ENCODE results near the gene RRAS. TPM values are rescaled to one million over a fixed set of nuclear protein-coding genes. Genes with fewer than 3 reads are reported as not detected.

Gene RRAS
- 18.1 and 18.3 TPM in 2 replicates for total RNA-seq

GRCh38 chr19:49640113-49640898, at the start of gene RRAS:
Gene RRAS, minus strand, starts transcription at chr19:49640143. Its CDS starts 45 bp downstream, at chr19:49640098.
- DNase-seq (ENCODE audit: low read depth in 2 of 2) = peak; percentile 99 to 100

DNA sequence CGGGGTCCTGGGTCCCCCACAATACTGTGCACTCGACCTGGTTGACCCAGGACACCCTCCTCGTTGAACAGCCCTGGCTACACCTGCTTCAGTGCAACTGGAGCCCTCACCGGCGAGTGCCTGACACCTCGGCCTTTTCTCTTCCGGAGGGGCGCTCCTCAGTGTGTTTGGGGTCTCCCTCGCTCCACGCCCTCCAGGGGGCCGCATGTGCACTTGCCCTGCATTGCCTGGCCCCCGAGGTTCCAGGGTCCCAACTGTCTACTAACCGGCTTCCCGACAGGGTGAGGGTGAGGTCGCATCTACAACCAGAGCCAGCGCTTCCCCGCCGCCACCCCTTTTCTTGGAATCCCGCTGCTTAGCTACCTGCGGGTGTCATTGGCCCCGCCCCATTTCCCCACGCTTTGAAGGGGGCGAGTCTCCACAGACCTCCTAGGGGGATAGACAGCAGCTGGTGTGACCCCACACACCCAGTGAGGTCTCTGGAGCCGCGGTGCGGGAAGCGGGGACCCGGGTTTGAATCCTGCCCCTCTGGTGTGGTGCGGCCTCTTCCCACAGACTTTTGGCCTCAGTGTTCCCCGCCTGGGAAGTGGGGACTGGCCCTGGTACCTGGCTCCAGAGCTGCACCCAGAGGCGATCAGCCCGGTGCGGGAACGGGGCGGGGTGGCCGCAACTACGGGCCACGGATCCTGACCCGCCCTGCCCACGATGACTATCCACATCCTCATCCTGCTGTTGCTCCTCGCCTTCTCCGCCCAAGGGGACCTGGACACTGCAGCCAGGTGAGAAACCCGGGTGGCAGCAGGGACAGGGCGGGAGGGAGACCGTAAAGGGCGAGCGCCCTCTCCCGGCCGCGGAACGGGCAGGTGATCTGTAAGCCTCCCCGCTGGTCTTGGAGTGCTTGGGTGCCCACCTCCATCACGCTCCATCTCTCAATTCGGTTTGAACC, 49.5 kb upstream of the RRAS start, which contains the start of gene ADM5:
TSS of gene ADM5 (plus strand) at position 462 of the 946 bp plus-strand sequence. CDS start at position 706, 244 bp downstream.
- peak; percentile 39 to 49 for DNase-seq (ENCODE audit: low read depth in 2 of 2)

- peak in 1 of 2 donors; percentile 20 for DNase-seq (ENCODE audit: low read depth in 2 of 2)
Measured at GRCh38 chr19:49688531-49689132, 48.7 kb upstream of the RRAS start.

DNA sequence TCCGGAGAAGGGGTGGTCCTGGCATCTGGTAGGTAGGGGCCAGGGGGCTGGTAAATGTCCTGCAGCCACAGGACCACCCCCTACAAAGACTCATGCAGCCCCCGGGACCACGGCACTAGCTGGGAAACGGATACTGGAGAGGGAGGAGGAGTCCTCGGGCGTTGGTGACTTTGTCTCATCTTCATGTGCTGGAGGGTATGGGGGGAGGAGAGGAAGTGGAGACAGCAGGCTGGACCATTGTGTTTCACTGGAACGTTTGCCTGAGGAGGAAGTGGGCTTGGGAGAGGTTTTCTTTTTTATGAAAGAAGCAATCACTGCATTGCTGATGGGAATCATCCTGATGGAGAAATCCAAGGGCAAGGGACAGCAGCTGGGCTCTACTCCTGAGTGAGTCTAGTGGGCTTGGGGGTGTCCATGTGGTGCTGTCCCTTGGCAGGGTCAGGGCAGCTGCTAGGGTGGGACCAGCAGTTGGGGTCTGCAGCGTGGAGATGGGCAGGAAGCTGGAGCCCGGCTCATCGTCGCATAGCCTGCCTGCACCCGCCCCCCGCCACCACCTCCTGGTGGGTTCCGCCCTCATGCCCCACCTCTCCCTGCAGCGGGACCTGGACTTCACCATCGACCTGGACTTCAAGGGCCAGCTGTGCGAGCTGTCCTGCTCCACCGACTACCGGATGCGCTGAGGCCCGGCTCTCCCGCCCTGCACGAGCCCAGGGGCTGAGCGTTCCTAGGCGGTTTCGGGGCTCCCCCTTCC, 47.8 kb upstream of the RRAS start:
- DNase-seq (ENCODE audit: low read depth in 2 of 2) = peak; percentile 49 to 73

GRCh38 chr19:49687150-49687549, 47.2 kb upstream of the RRAS start:
- no peak for DNase-seq (ENCODE audit: low read depth in 2 of 2)

DNA sequence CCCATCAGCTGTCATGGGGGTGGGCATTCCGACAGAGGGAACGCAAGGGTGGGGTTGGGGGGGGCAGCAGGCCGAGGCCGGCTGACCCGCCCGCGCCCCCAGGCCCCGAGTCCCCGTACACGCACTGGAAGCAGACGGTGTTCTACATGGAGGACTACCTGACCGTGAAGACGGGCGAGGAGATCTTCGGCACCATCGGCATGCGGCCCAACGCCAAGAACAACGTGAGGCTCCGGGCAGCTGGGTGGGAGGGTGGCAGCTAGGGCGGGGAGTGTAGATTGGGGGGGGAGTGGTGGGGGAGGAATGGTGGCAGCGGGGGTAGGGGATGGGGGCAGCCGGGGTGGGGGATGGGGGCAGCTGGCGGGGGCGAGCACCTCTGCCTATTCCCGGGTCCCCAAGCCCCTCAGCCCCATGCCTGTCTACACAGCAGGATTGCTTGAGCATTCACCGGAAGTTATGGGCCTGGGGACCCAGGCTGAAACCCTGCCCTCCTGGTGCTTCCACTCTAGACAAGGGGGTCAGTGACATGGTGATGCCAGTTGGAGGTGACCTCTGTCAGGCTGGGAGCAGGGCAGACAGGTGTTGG, 46.7 kb upstream of the RRAS start:
- no peak for DNase-seq (ENCODE audit: low read depth in 2 of 2)

DNA sequence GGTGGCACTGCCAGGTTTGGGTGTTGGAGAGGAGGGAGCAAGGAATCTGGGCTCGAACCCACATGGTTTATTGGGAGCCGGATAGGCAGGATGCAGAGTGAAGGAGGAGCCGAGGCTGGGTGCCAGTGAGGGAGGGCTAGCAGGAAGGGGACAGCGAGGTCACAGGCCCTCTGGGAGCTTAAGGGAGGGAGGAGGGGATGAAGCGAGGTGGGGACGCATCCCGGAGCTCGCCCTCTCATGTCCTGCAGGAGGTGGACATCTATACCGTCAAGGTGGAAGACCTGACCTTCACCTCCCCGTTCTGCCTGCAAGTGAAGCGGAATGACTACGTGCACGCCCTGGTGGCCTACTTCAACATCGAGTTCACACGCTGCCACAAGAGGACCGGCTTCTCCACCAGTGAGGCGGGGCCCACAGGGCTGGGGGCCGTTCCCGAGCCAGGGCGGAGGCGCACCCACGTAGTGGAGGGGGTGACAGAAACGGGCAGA, 45.9 kb upstream of the RRAS start:
- no peak for DNase-seq (ENCODE audit: low read depth in 2 of 2)

- DNase-seq (ENCODE audit: low read depth in 2 of 2) = no peak
Measured at GRCh38 chr19:49684983-49685553, 45.1 kb upstream of the RRAS start.

- DNase-seq (ENCODE audit: low read depth in 2 of 2) = no peak
Measured at GRCh38 chr19:49684251-49684982, 44.5 kb upstream of the RRAS start.

- DNase-seq (ENCODE audit: low read depth in 2 of 2) = no peak
Measured at GRCh38 chr19:49683814-49684250, 43.9 kb upstream of the RRAS start.

DNA sequence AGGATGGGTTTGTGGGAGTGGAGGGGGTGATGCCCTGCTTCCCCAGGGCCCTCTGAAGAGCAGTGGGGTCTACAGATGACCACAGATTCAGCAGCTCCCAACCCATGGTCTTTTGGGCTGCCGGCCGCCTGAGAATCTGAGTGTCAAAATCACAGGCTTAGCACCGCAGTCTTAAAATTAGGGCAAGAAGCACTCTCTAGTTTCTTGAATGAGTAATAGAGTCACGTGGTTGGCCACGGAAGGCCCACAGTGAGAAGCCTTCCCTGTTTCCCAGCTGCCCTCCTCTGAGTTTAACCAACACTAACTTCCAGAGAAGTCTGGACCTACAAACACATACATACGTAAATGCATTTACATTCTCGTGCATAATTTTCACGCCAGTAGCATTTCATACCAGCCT, 42.3 kb upstream of the RRAS start:
- DNase-seq (ENCODE audit: low read depth in 2 of 2) = no peak

- DNase-seq (ENCODE audit: low read depth in 2 of 2) = no peak
Measured at GRCh38 chr19:49681830-49682229, 41.9 kb upstream of the RRAS start.

GRCh38 chr19:49680421-49681351, 40.7 kb upstream of the RRAS start:
- DNase-seq (ENCODE audit: low read depth in 2 of 2) = peak; percentile 85 to 88

DNA sequence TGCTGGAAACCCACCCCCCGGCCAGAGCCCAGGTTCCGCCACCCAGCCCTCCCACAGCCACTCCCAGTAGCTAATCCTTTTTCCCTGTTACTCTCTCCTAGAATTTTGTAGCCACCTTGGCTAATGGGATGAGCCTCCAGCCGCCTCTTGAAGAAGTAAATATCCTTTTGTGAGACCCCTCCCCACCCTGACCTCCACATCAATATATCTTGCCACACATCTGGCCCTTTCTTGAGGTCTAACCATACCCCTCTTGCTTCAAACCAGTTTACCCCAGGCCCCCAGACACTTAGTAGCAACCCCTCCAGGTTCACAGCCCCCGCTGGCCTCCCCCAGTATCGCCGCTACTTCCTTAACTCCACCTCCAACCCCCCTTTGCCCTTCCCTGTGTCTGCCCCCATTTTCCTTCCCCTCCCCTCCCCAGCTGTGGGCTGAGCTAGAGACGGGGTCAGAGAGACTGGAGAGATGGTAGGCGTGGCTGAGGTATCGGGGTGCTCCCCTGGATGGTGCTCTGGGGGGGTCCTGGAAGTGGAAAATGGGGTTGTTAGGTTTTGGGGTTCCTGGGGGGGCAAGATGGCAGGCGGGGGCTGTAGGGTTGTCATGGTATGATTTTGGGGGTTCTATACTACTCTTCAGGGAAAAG, 39.9 kb upstream of the RRAS start:
- no peak for DNase-seq (ENCODE audit: low read depth in 2 of 2)

- no peak for DNase-seq (ENCODE audit: low read depth in 2 of 2)
Measured at GRCh38 chr19:49678985-49679770, 39.2 kb upstream of the RRAS start.

DNA sequence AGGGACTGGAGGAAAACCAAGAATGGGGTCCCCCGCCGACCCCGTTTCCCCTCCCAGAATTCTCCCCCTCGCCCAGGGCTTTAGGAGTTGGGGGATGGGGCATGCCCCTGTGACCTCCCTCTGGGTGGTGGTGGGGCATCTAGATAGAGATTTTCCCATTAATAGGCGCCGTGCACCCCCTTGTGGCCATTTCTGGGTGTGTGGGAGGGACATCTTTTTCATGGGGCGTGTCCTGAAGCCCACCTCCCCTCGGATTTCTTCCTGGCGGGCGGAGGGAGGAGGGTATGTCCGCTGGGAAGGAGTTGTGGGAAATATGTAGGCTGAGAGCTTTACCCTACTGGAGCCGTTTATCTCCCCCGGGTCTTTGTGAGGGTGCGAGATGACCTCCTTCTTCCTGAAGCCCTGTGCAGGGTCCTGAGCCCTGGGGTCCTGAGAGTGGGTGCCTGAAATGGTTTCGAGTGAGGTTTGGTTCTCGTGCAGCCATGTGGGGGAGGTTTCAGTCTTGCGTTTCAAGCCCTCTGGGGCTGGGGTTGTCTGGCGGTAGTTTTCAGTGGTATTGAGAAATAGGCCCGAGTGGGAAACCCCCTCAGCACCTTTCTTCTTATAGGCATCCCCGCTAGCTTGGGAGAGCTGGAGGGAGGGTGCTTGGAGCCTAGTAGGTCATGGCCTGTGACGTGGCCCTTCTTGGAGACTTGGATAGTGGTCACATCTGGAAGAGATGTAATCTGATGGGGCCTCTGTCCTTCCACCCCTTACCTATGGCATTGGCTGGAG, 38.1 kb upstream of the RRAS start:
- DNase-seq (ENCODE audit: low read depth in 2 of 2) = peak; percentile 64 to 77

Data from lung microvascular endothelial cell (primary cell).